ENCODE measurements around the gene GLI3. TPM values are rescaled to one million over a fixed set of nuclear protein-coding genes. Genes with fewer than 3 reads are reported as not detected.
A peak's percentile ranks its signal among the peaks of the same experiment; 100 is the strongest.

Gene GLI3
- total and polyA plus RNA-seq, 12 donors: 0.51 to 9.1 (median 5.3) TPM

DNA sequence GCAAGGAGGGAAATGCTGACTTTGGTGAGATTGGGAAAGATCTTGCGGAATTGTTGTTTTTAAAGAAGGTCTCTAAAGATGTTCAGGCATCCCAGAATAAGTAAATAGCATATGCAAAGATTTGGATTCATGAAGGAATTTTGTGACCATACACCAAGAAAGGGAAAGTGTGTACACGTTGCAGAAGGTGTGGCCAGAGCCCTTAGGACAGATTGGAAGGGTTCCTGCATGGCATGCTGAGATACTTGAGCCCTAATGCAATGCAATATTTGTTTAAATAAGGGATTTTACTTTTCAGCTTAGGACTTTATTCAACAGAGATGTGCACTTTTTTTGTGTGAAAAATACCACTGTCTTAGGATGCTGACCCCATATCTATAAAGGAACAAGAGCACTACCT, 314.6 kb downstream of the GLI3 start:
- WGBS, 2 donors: 78 to 82% methylated on average over 2 of the region's 2 CpGs
- Histone ChIP-seq H3K27ac (peak overlapping the region in 1 of 10 donors; percentile 10), H3K36me3 (no peaks in the 10 kb centered on the region), H3K4me3 (no peak overlapping the region), H3K9me3 (no peaks in the 10 kb centered on the region), H3K27me3 (peaks cover 0 to 5% (median 0%) of the 10 kb centered on the region in 7 donors), H3K4me1 (peaks cover 0 to 6% (median 0%) of the 10 kb centered on the region in 9 donors)
- ATAC-seq (no peak), DNase-seq (no peak)
- intact Hi-C loops (cut with DNase I): no loop called here
- TF ChIP-seq, protein P1, sequence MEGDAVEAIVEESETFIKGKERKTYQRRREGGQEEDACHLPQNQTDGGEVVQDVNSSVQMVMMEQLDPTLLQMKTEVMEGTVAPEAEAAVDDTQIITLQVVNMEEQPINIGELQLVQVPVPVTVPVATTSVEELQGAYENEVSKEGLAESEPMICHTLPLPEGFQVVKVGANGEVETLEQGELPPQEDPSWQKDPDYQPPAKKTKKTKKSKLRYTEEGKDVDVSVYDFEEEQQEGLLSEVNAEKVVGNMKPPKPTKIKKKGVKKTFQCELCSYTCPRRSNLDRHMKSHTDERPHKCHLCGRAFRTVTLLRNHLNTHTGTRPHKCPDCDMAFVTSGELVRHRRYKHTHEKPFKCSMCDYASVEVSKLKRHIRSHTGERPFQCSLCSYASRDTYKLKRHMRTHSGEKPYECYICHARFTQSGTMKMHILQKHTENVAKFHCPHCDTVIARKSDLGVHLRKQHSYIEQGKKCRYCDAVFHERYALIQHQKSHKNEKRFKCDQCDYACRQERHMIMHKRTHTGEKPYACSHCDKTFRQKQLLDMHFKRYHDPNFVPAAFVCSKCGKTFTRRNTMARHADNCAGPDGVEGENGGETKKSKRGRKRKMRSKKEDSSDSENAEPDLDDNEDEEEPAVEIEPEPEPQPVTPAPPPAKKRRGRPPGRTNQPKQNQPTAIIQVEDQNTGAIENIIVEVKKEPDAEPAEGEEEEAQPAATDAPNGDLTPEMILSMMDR (IDR thresholded peaks at IDR 0.05): no peak

DNA sequence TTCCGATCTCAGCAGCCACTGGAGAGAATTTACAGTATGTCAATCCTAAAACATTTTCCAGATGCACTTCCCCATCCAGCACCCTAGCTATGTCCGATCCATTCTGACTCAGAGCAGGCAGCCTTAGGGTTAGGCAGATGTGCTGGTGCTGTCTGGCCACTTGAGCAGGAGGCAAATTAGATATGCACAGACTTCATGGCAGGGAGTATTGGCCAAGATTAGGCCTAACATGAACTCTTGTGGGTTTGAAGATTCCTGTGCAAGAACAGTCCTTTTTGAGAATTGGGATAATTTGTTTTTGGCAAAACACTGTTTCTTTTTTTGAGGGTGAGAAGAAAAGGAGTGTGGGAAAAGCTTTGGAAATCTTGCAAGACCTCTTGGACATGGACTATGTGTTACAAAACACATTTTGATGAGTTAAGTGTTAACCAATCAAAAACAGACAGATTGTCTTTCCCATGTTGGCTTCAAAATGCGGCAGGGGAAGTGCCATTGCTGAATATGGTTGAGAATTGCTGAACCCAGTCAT, 315.5 kb downstream of the GLI3 start:
- no peak for DNase-seq
- Histone ChIP-seq H3K4me3 (no peak overlapping the region), H3K4me1 (peaks cover 0 to 6% (median 0%) of the 10 kb centered on the region in 9 donors), H3K27ac (peak overlapping the region in 5 of 10 donors; percentile 10 to 40 (median 14)), H3K27me3 (peaks cover 0 to 5% (median 0%) of the 10 kb centered on the region in 7 donors), H3K36me3 (no peaks in the 10 kb centered on the region), H3K9me3 (no peaks in the 10 kb centered on the region)
- 54 to 57% methylated on average over 3 of the region's 3 CpGs for WGBS, 2 donors
- intact Hi-C loops (cut with DNase I): no loop called here
- TF ChIP-seq, protein P1 (IDR thresholded peaks at IDR 0.05): no peak
- peak; percentile 33 to 82 (median 65) for ATAC-seq

DNA sequence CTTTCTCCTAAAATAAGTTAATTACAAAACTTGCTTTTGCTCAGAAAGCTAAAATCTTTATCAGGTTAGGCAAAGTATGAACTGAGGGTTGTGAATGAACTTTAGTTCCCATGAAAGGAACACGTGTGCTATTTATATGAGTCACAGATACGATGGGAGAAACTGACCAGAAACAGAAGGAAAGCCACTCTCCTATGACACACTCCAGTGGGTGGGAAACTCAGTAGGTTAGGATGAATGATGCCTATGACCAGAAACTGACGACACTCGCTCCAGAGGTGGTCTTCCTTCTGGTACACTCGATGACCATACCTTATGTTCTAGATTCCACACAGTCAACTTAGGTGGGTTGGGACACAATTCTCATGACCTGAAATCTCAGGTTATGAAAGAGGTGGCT, 318.4 kb downstream of the GLI3 start:
- ATAC-seq: no peak
- Histone ChIP-seq H3K9me3 (no peaks in the 10 kb centered on the region), H3K36me3 (no peaks in the 10 kb centered on the region), H3K4me1 (peaks cover 0 to 6% (median 0%) of the 10 kb centered on the region in 9 donors), H3K27me3 (peaks cover 0 to 5% (median 0%) of the 10 kb centered on the region in 7 donors), H3K4me3 (no peak overlapping the region), H3K27ac (no peak overlapping the region)
- 74 to 87% methylated on average over 5 of the region's 5 CpGs for WGBS, 2 donors
- intact Hi-C loops (cut with DNase I): no loop called here
- TF ChIP-seq, protein P1 (IDR thresholded peaks at IDR 0.05): no peak
- DNase-seq: no peak

DNA sequence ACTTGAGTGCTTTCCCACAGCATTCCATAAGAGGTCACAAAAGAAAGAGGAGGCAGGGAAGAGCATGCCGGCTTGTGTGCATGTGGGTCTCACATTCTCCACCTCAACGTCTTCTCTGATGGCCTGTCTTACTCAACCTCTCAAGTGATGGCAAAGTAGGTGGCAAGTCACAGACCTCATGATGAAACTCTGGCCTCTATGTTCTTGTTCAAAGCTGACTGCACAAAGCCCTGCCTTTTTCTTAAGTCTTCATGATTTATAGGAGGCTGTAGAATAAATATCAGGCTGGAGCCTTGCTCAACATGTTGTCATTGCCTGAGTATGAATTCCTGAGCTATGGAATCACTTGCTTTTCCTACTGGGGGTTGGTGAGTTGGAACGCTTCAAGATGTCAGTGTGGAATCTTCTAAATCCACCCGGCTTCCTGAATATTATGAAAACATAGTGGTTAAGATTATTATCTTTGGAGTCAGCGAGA, 320.5 kb downstream of the GLI3 start:
- TF ChIP-seq, protein P1 (IDR thresholded peaks at IDR 0.05): no peak
- intact Hi-C loops (cut with DNase I): no loop called here
- Histone ChIP-seq H3K27ac (peak overlapping the region in 4 of 10 donors; percentile 24 to 36 (median 28)), H3K36me3 (no peaks in the 10 kb centered on the region), H3K4me3 (no peak overlapping the region), H3K4me1 (peaks cover 0 to 6% (median 0%) of the 10 kb centered on the region in 9 donors), H3K9me3 (no peaks in the 10 kb centered on the region), H3K27me3 (peaks cover 0 to 5% (median 0%) of the 10 kb centered on the region in 7 donors)
- DNase-seq (no peak), ATAC-seq (peak in 5 of 8 donors; percentile 49 to 79 (median 70))
- WGBS, 2 donors: 49 to 52% methylated on average over 5 of the region's 5 CpGs
